ENCODE results near the gene LCORL. TPM values are rescaled to one million over a fixed set of nuclear protein-coding genes. Genes with fewer than 3 reads are reported as not detected.
"Not testable (repeated sequence)": the region's sequence is repeated elsewhere in the genome, so short reads cannot be mapped to it uniquely, and the experiment has no call there.

LCORL gene
- total RNA-seq, 1 experiment from 2014 or later = 15.5 TPM

DNA sequence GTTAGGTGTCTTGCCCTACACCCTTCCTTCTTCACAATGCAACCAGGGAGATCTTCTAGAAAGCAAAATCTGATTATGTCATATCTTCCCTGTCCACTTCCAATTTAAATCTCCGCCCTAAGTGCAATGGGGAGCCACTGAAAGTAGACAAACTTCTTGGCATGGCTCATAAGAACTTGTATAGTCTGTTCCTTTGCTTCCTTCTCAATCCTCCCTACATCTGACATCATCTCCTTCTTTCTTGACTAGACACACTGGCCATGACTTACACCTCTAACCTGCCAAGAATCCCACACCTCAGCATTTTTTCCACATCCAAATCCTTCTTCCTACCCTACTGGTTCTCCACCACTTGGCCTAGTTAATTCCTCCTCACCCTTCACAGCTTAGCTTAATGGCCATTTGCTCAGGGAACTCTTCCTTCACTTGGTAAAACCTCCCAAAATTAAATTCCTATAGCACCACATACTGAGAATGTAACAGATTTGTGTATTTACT lies 155.6 kb downstream of the LCORL start:
- Histone ChIP-seq H3K4me2 (ENCODE audit: insufficient read depth, insufficient read length, low read length) (no peak overlapping the region), H3K23me2 (ENCODE audit: insufficient read length, low read depth, low read length, poor library complexity, severe bottlenecking) (no peaks in the 10 kb centered on the region), H3K79me1 (ENCODE audit: insufficient read depth, low read depth, low read length, poor library complexity, severe bottlenecking) (no peaks in the 10 kb centered on the region), H4K91ac (ENCODE audit: insufficient read length, low read depth, low read length) (no peak overlapping the region), H3K9ac (ENCODE audit: extremely low read depth, insufficient read length, low read length) (no peak overlapping the region), H3K27me3 (ENCODE audit: insufficient read depth, low read length) (no peaks in the 10 kb centered on the region), H3K4me1 (ENCODE audit: insufficient read depth, low read length) (no peaks in the 10 kb centered on the region; the same call in 1 of the 2 replicates), H3K18ac (ENCODE audit: insufficient read length, low read depth, low read length) (no peak overlapping the region), H4K5ac (ENCODE audit: insufficient read length, low read depth, low read length) (no peak overlapping the region), H3K27ac (ENCODE audit: insufficient read length, low read depth, low read length) (no peak overlapping the region), H2AFZ (ENCODE audit: low read length) (no peak overlapping the region), H2BK5ac (ENCODE audit: insufficient read length, low read length) (no peak overlapping the region), H3K56ac (ENCODE audit: insufficient read length, low read depth, low read length) (no peak overlapping the region), H3K4ac (ENCODE audit: low read depth, low read length) (no peak overlapping the region), H3K14ac (ENCODE audit: insufficient read depth, low read length) (no peak overlapping the region), H4K20me1 (ENCODE audit: control insufficient read depth, insufficient read depth, insufficient read length) (no peaks in the 10 kb centered on the region), H4K8ac (replicated peaks; ENCODE audit: insufficient read length, low read depth, low read length) (no peak overlapping the region), H2BK120ac (ENCODE audit: low read depth, low read length, poor library complexity, severe bottlenecking) (no peak overlapping the region), H3K23ac (ENCODE audit: insufficient read length, low read depth, low read length) (no peak overlapping the region), H3K79me2 (ENCODE audit: insufficient read depth, low read length) (no peaks in the 10 kb centered on the region), H2BK12ac (ENCODE audit: insufficient read length, low read depth, low read length) (no peak overlapping the region), H2AK5ac (ENCODE audit: insufficient read length, low read length) (no peak overlapping the region), H3T11ph (ENCODE audit: low read length) (no peak overlapping the region), H2BK20ac (ENCODE audit: low read depth, low read length, poor library complexity, severe bottlenecking) (no peak overlapping the region), H3K9me3 (ENCODE audit: control insufficient read depth, low read depth, low read length) (no peaks in the 10 kb centered on the region), H2BK15ac (ENCODE audit: low read depth, low read length) (no peak overlapping the region)
- TF ChIP-seq, protein P1, sequence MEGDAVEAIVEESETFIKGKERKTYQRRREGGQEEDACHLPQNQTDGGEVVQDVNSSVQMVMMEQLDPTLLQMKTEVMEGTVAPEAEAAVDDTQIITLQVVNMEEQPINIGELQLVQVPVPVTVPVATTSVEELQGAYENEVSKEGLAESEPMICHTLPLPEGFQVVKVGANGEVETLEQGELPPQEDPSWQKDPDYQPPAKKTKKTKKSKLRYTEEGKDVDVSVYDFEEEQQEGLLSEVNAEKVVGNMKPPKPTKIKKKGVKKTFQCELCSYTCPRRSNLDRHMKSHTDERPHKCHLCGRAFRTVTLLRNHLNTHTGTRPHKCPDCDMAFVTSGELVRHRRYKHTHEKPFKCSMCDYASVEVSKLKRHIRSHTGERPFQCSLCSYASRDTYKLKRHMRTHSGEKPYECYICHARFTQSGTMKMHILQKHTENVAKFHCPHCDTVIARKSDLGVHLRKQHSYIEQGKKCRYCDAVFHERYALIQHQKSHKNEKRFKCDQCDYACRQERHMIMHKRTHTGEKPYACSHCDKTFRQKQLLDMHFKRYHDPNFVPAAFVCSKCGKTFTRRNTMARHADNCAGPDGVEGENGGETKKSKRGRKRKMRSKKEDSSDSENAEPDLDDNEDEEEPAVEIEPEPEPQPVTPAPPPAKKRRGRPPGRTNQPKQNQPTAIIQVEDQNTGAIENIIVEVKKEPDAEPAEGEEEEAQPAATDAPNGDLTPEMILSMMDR (conservative IDR thresholded peaks at IDR 0.05) = no peak
- H3K4me3 Mint-ChIP-seq = no peak overlapping the region
- H3K36me3 Mint-ChIP-seq (ENCODE audit: insufficient read depth in 1 of 3, low read depth in 3 of 3) = peaks cover 21 to 29% (median 25%) of the 10 kb centered on the region in 3 experiments
- peaks cover 18 to 22% of the 10 kb centered on the region in 2 experiments for H3K9me3 Mint-ChIP-seq
- no CpG with 5 or more reads among the region's 1 CpG for WGBS (ENCODE audit: extremely low coverage, insufficient read length, low lambda C conversion rate)
- peaks cover 0 to 5% of the 10 kb centered on the region in 2 experiments; a peak in 2 of 4 replicates for H3K4me1 Mint-ChIP-seq
- no peak for DNase-seq
- H3K27ac Mint-ChIP-seq = no peak overlapping the region
- H3K27me3 Mint-ChIP-seq (ENCODE audit: low read depth) = no peaks in the 10 kb centered on the region

DNA sequence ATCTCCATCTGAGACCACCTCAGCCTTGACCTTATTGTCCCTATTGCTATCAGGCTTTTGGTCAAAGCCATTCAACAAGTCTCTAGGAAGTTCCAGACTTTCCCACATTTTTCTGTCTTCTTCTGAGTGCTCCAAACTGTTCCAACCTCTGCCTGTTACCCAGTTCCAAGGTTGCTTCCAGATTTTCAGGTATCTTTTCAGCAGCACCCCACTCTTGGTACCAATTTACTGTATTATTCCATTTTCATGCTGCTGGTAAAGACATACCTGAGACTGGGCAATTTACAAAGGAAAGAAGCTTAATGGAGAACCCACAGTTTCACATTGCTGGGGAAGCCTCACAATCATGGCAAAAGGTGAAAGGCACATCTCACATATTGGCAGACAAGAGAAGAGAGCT lies 159.6 kb downstream of the LCORL start:
- H2AFZ ChIP-seq (ENCODE audit: low read length); H3T11ph ChIP-seq (ENCODE audit: low read length); H3K4me1 ChIP-seq (ENCODE audit: insufficient read depth, low read length); H3K14ac ChIP-seq (ENCODE audit: insufficient read depth, low read length); H2AK5ac ChIP-seq (ENCODE audit: insufficient read length, low read length); H3K79me2 ChIP-seq (ENCODE audit: insufficient read depth, low read length); H3K23ac ChIP-seq (ENCODE audit: insufficient read length, low read depth, low read length); H3K4me3 Mint-ChIP-seq; H3K27ac Mint-ChIP-seq; H3K4me2 ChIP-seq (ENCODE audit: insufficient read depth, insufficient read length, low read length); H2BK5ac ChIP-seq (ENCODE audit: insufficient read length, low read length); H2BK20ac ChIP-seq (ENCODE audit: low read depth, low read length, poor library complexity, severe bottlenecking); H4K8ac ChIP-seq (replicated peaks; ENCODE audit: insufficient read length, low read depth, low read length); H3K27ac ChIP-seq (ENCODE audit: insufficient read length, low read depth, low read length); H3K9me3 ChIP-seq (ENCODE audit: control insufficient read depth, low read depth, low read length); H2BK12ac ChIP-seq (ENCODE audit: insufficient read length, low read depth, low read length); H3K4me1 Mint-ChIP-seq; H3K9ac ChIP-seq (ENCODE audit: extremely low read depth, insufficient read length, low read length); H3K27me3 Mint-ChIP-seq (ENCODE audit: low read depth); H4K91ac ChIP-seq (ENCODE audit: insufficient read length, low read depth, low read length); H3K18ac ChIP-seq (ENCODE audit: insufficient read length, low read depth, low read length); DNase-seq; H2BK120ac ChIP-seq (ENCODE audit: low read depth, low read length, poor library complexity, severe bottlenecking); H3K79me1 ChIP-seq (ENCODE audit: insufficient read depth, low read depth, low read length, poor library complexity, severe bottlenecking); H4K5ac ChIP-seq (ENCODE audit: insufficient read length, low read depth, low read length); H3K56ac ChIP-seq (ENCODE audit: insufficient read length, low read depth, low read length); H3K27me3 ChIP-seq (ENCODE audit: insufficient read depth, low read length); H4K20me1 ChIP-seq (ENCODE audit: control insufficient read depth, insufficient read depth, insufficient read length); H2BK15ac ChIP-seq (ENCODE audit: low read depth, low read length); H3K4ac ChIP-seq (ENCODE audit: low read depth, low read length); H3K23me2 ChIP-seq (ENCODE audit: insufficient read length, low read depth, low read length, poor library complexity, severe bottlenecking): not testable (repeated sequence)
- H3K9me3 Mint-ChIP-seq = peaks cover 19 to 22% of the 10 kb centered on the region in 2 experiments
- H3K36me3 Mint-ChIP-seq (ENCODE audit: insufficient read depth in 1 of 3, low read depth in 3 of 3) = peaks cover 25 to 29% (median 26%) of the 10 kb centered on the region in 3 experiments

Measured in H9 (cell line).